CD4-positive, alpha-beta T cell treated with Interleukin-6 at 100 ng/mL for 8 hours (primary cell): ENCODE results near the gene ZNF627.
"Not testable (repeated sequence)": the region's sequence is repeated elsewhere in the genome, so short reads cannot be mapped to it uniquely, and the experiment has no call there.

Source experiments
- DNase-seq: peaks from one replicate; pipeline ENCODE4 v3.0.0-alpha.2; 2020; ENCODE audit warnings: mixed read lengths, low spot score

The ZNF627 gene

GRCh38 chr19:11574689-11575088 is 22.6 kb upstream of the ZNF627 start:
- no peak for DNase-seq

GRCh38 chr19:11576227-11576626 is 21.1 kb upstream of the ZNF627 start:
- DNase-seq = no peak

GRCh38 chr19:11577451-11578257 is 19.6 kb upstream of the ZNF627 start, which contains the start of gene ACP5:
Gene ACP5 (minus strand): TSS chr19:11577645. CDS start chr19:11577317, 328 bp downstream.
- no peak for DNase-seq

GRCh38 chr19:11578258-11579142 is 18.8 kb upstream of the ZNF627 start:
- DNase-seq = peak; percentile 42

- no peak for DNase-seq
These were observed 17.2 kb upstream of the ZNF627 start for GRCh38 chr19:11580116-11580515.

GRCh38 chr19:11581740-11582139 is 15.5 kb upstream of the ZNF627 start:
- DNase-seq = peak; percentile 51

GRCh38 chr19:11586331-11586730 is 11.0 kb upstream of the ZNF627 start:
- no peak for DNase-seq

GRCh38 chr19:11587302-11587974 is 9.8 kb upstream of the ZNF627 start:
- DNase-seq = peak; percentile 68

GRCh38 chr19:11587975-11588631 is 9.2 kb upstream of the ZNF627 start:
- no peak for DNase-seq

- DNase-seq = no peak
These were observed 3.2 kb upstream of the ZNF627 start for GRCh38 chr19:11594084-11594483.

GRCh38 chr19:11596156-11596555 is 1.1 kb upstream of the ZNF627 start:
- no peak for DNase-seq

- no peak for DNase-seq
These were observed 810 bp downstream of the ZNF627 start for GRCh38 chr19:11598103-11598483.

GRCh38 chr19:11598746-11599145 is 1.5 kb downstream of the ZNF627 start:
- DNase-seq = no peak

GRCh38 chr19:11599704-11600103 is 2.4 kb downstream of the ZNF627 start:
- not testable (repeated sequence) for DNase-seq

GRCh38 chr19:11606484-11606883 is 9.2 kb downstream of the ZNF627 start:
- DNase-seq = no peak

GRCh38 chr19:11611730-11612129 is 14.4 kb downstream of the ZNF627 start:
- DNase-seq = no peak

GRCh38 chr19:11612816-11613511 is 15.7 kb downstream of the ZNF627 start:
- no peak for DNase-seq

GRCh38 chr19:11617180-11618062 is 20.1 kb downstream of the ZNF627 start:
- DNase-seq = no peak

GRCh38 chr19:11620553-11620952 is 23.3 kb downstream of the ZNF627 start:
- DNase-seq = no peak

- not testable (repeated sequence) for DNase-seq
These were observed 25.1 kb downstream of the ZNF627 start for GRCh38 chr19:11622401-11622800.
